HepG2 (cell line): ENCODE measurements around the gene LRRC8C. TPM values are rescaled to one million over a fixed set of nuclear protein-coding genes. Genes with fewer than 3 reads are reported as not detected.

Experiments used
- ATAC-seq: fragments of 200-7000 bp; cut with Tn5 transposase; 3 replicates; pipeline ENCODE4 v1.9.1; 2020; ENCODE audit warnings: mild to moderate bottlenecking, moderate library complexity
- BruUV-seq: library from RNA; stranded (reverse); fragments of 400-500 nt; replicated peaks from 2 replicates; lab custom pipeline; 2021; lab: Mats Ljungman, UMichigan
- CTCF ChIA-PET: fragments of 300-600 bp; formaldehyde crosslinking; extraction: SDS; loops from one replicate; lab custom pipeline; 2021; ENCODE audit warnings: low total read pairs, inconsistent platforms, low intra/inter-chr PET ratio; lab: Yijun Ruan, JAX
- POLR2A ChIA-PET: fragments of 350-600 bp; sonication (Branson Sonifier 250); formaldehyde crosslinking; loops from one replicate; lab custom pipeline; 2020; ENCODE audit warnings: antibody characterized with exemption, inconsistent platforms; lab: Yijun Ruan, JAX
- DNase-seq: peaks from one replicate; pipeline ENCODE4 v3.0.0-alpha.2; 2015; ENCODE audit warnings: low spot score
- FAIRE-seq: peaks from 3 replicates; lab custom pipeline; 2011; peaks lifted over from hg19 to GRCh38; lab: Jason Lieb, UNC
- H2AFZ ChIP-seq: one replicate; pipeline ENCODE4 v1.6.1; 2011; ENCODE audit warnings: low read length, inconsistent platforms
- H3K27ac ChIP-seq: fragments of 300-600 bp; 3 replicates; pipeline ENCODE4 v1.8.0; 2011; ENCODE audit warnings: mixed run types, mild to moderate bottlenecking, mixed read lengths, low read length, inconsistent platforms; ENCODE audit not compliant: insufficient read depth; ENCODE audit errors: extremely low read length
- H3K27me3 ChIP-seq, 2 experiments: fragments of 200-600 bp in 1 of 2; 2 replicates in 1 of 2; 3 replicates in 1 of 2; pipeline versions ENCODE4 v1.6.0 to v1.8.0; 2011; ENCODE audit warnings: low read length in 2 of 2, mild to moderate bottlenecking in 2 of 2, moderate library complexity in 2 of 2, inconsistent platforms in 1 of 2; ENCODE audit not compliant: insufficient read depth in 2 of 2, control insufficient read depth in 1 of 2
- H3K36me3 ChIP-seq, 2 experiments: fragments of 200-600 bp in 1 of 2; replicated peaks in 1 of 2; 2 replicates in 1 of 2; 3 replicates in 1 of 2; pipeline versions ENCODE4 v1.5.1 to v1.8.0; 2011; ENCODE audit warnings: low read length in 2 of 2, inconsistent platforms in 1 of 2; ENCODE audit not compliant: insufficient read depth in 2 of 2, control insufficient read depth in 1 of 2
- H3K4me1 ChIP-seq: 2 replicates; pipeline ENCODE4 v1.5.1; 2012; ENCODE audit warnings: low read length, inconsistent platforms; ENCODE audit not compliant: insufficient read depth
- H3K4me2 ChIP-seq: 2 replicates; pipeline ENCODE4 v1.6.0; 2011; ENCODE audit warnings: low read depth, low read length, inconsistent platforms
- H3K4me3 ChIP-seq, 3 experiments: fragments of 200-600 bp in 1 of 3; sonication (generic), shearing (Covaris generic) in 1 of 3; replicated peaks in 1 of 3; 2 replicates each; pipeline ENCODE4 v1.5.1; 2011 to 2016; ENCODE audit warnings: low read length in 3 of 3, inconsistent platforms in 2 of 3, low read depth in 2 of 3, mild to moderate bottlenecking in 2 of 3, control low read depth in 1 of 3, mixed read lengths in 1 of 3; ENCODE audit not compliant: insufficient read depth in 1 of 3
- H3K79me2 ChIP-seq: one replicate; pipeline ENCODE4 v1.6.1; 2011; ENCODE audit warnings: low read length, inconsistent platforms; ENCODE audit not compliant: insufficient read depth
- H3K9ac ChIP-seq: 2 replicates; pipeline ENCODE4 v1.6.0; 2011; ENCODE audit warnings: mild to moderate bottlenecking, low read depth, low read length, inconsistent platforms; ENCODE audit not compliant: insufficient read depth
- H3K9me3 ChIP-seq: 2 replicates; pipeline ENCODE4 v1.5.1; 2012; ENCODE audit warnings: mild to moderate bottlenecking, low read length
- H4K20me1 ChIP-seq: 2 replicates; pipeline ENCODE4 v1.6.0; 2011; ENCODE audit warnings: inconsistent platforms, mild to moderate bottlenecking, low read length, moderate library complexity; ENCODE audit not compliant: insufficient read depth
- ARID2 ChIP-seq: sonication (generic); formaldehyde crosslinking; IDR thresholded peaks from 2 replicates; pipeline ENCODE4 v1.8.1; 2022; ENCODE audit warnings: mild to moderate bottlenecking, missing genetic modification reagents, borderline replicate concordance
- CEBPB ChIP-seq: IDR thresholded peaks from 2 replicates; pipeline ENCODE4 v1.6.1; 2011; ENCODE audit warnings: low read depth, low read length, improper control_type of control experiment, borderline replicate concordance
- ERF ChIP-seq: IDR thresholded peaks from 2 replicates; pipeline ENCODE4 v1.6.1; 2018; ENCODE audit warnings: missing biosample characterization, missing genetic modification reagents
- MEIS2 ChIP-seq: sonication (generic); formaldehyde crosslinking; IDR thresholded peaks from 2 replicates; pipeline ENCODE4 v1.9.0; 2021; ENCODE audit warnings: mild to moderate bottlenecking, missing genetic modification reagents
- MNT ChIP-seq: fragments of 450-650 bp; IDR thresholded peaks from 2 replicates; pipeline ENCODE4 v1.6.1; 2016
- NKX3-1 ChIP-seq: sonication (generic); formaldehyde crosslinking; IDR thresholded peaks from 2 replicates; pipeline ENCODE4 v1.5.0; 2020; ENCODE audit warnings: missing genetic modification reagents
- RBM22 ChIP-seq: fragments of 200-400 bp; formaldehyde crosslinking; optimal IDR thresholded peaks from 2 replicates; pipeline ENCODE3; 2017; ENCODE audit warnings: mild to moderate bottlenecking, low read length, moderate library complexity
- TCF12 ChIP-seq, 2 experiments: fragments of 450-650 bp in 1 of 2; sonication (generic) in 1 of 2; formaldehyde crosslinking in 1 of 2; IDR thresholded peaks; 2 replicates each; pipeline versions ENCODE4 v1.6.1 to v1.8.0; 2017 to 2022; ENCODE audit warnings: antibody characterized with exemption in 1 of 2, mild to moderate bottlenecking in 1 of 2, missing genetic modification reagents in 1 of 2, moderate library complexity in 1 of 2
- ZNF292 ChIP-seq: sonication (generic); formaldehyde crosslinking; IDR thresholded peaks from 2 replicates; pipeline ENCODE4 v1.8.1; 2022; ENCODE audit warnings: mild to moderate bottlenecking, low read depth, missing genetic modification reagents, borderline replicate concordance
- ZNF383 ChIP-seq: sonication (generic); formaldehyde crosslinking; IDR thresholded peaks from 2 replicates; pipeline ENCODE4 v1.4.0; 2020; ENCODE audit warnings: missing genetic modification reagents, mild to moderate bottlenecking, borderline replicate concordance
- ZNF484 ChIP-seq: sonication (generic); formaldehyde crosslinking; IDR thresholded peaks from 2 replicates; pipeline ENCODE4 v1.5.1; 2020; ENCODE audit warnings: mild to moderate bottlenecking, low read depth, missing genetic modification reagents, borderline replicate concordance
- ZNF496 ChIP-seq: sonication (generic); formaldehyde crosslinking; IDR thresholded peaks from 2 replicates; pipeline ENCODE4 v1.8.1; 2023; ENCODE audit warnings: mild to moderate bottlenecking, moderate library complexity, missing genetic modification reagents; ENCODE audit not compliant: insufficient replicate concordance
- WGBS: methylation state at CpG from one replicate; pipeline ENCODE4 v1.1.6; 2017; ENCODE audit warnings: low lambda C conversion rate; 5-methylcytosine and 5-hydroxymethylcytosine counted together
- in situ Hi-C: cut with HindIII; loops from 2 replicates; pipeline ENCODE4 v1.10.0; 2017; ENCODE audit warnings: low pct_unique_long_range_greater_than_20kb; ENCODE audit not compliant: extremely low pct_ligation_motif_present
- intact Hi-C: fragments of 100-400 bp; cut with micrococcal nuclease; formaldehyde crosslinking; loops from one replicate; pipeline ENCODE4 v1.10.0; 2022; ENCODE audit not compliant: unreplicated experiment
- polyA plus RNA-seq, 8 experiments: library from polyadenylated mRNA; depleted of rRNA in 3 of 8; stranded (reverse) in 7 of 8; unstranded in 1 of 8; fragments of >200 nt; fragmentation: Illumina TruSeq in 4 of 8; extraction: Trizol in 4 of 8; gene quantifications; 2 replicates each; pipeline versions ENCODE4 v1.2.1 to v1.2.3, GENCODE V29; 2011 to 2016; ENCODE audit warnings: low read depth in 4 of 8, missing spikeins in 1 of 8, mixed read lengths in 1 of 8; ENCODE audit not compliant: insufficient read depth in 1 of 8
- total RNA-seq, 5 experiments: library from RNA; depleted of rRNA; stranded (reverse); fragments of >200 nt; fragmentation: Illumina TruSeq; extraction: Trizol; gene quantifications; 2 replicates each; pipeline ENCODE4 v1.2.3, GENCODE V29; 2016; ENCODE audit warnings: low read depth in 1 of 5
- TF ChIP-seq, protein P1 (sequence below): sonication (generic); formaldehyde crosslinking; IDR thresholded peaks from 2 replicates; pipeline ENCODE4 v1.4.0; 2020; ENCODE audit warnings: missing genetic modification reagents, mild to moderate bottlenecking, borderline replicate concordance
- TF ChIP-seq, protein P2 (sequence below): sonication (generic); formaldehyde crosslinking; IDR thresholded peaks from 2 replicates; pipeline ENCODE4 v1.4.0; 2020; ENCODE audit warnings: missing genetic modification reagents
- TF ChIP-seq, protein P3 (sequence below): sonication (generic); formaldehyde crosslinking; IDR thresholded peaks from 2 replicates; pipeline ENCODE4 v1.8.1; 2022; ENCODE audit warnings: mild to moderate bottlenecking, missing genetic modification reagents

The LRRC8C gene
- total and polyA plus RNA-seq, 2 of the 13 experiments (the other 11 are each of a cell fraction or from before 2014, with no cell fraction given): 0.22 to 0.32 TPM

GRCh38 chr1:89644119-89644814, 11.3 kb downstream of the LRRC8C start:
- in situ Hi-C loops: no loop called here
- TF ChIP-seq, protein P1, sequence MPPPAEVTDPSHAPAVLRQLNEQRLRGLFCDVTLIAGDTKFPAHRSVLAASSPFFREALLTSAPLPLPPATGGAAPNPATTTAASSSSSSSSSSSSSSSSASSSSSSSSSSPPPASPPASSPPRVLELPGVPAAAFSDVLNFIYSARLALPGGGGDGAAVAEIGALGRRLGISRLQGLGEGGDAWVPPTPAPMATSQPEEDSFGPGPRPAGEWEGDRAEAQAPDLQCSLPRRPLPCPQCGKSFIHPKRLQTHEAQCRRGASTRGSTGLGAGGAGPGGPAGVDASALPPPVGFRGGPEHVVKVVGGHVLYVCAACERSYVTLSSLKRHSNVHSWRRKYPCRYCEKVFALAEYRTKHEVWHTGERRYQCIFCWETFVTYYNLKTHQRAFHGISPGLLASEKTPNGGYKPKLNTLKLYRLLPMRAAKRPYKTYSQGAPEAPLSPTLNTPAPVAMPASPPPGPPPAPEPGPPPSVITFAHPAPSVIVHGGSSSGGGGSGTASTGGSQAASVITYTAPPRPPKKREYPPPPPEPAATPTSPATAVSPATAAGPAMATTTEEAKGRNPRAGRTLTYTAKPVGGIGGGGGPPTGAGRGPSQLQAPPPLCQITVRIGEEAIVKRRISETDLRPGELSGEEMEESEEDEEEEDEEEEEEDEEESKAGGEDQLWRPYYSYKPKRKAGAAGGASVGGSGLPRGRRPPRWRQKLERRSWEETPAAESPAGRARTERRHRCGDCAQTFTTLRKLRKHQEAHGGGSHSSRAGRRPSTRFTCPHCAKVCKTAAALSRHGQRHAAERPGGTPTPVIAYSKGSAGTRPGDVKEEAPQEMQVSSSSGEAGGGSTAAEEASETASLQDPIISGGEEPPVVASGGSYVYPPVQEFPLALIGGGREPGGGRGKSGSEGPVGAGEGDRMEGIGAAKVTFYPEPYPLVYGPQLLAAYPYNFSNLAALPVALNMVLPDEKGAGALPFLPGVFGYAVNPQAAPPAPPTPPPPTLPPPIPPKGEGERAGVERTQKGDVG (CRISPR knock-in tag): no peak
- TF ChIP-seq, protein P2, sequence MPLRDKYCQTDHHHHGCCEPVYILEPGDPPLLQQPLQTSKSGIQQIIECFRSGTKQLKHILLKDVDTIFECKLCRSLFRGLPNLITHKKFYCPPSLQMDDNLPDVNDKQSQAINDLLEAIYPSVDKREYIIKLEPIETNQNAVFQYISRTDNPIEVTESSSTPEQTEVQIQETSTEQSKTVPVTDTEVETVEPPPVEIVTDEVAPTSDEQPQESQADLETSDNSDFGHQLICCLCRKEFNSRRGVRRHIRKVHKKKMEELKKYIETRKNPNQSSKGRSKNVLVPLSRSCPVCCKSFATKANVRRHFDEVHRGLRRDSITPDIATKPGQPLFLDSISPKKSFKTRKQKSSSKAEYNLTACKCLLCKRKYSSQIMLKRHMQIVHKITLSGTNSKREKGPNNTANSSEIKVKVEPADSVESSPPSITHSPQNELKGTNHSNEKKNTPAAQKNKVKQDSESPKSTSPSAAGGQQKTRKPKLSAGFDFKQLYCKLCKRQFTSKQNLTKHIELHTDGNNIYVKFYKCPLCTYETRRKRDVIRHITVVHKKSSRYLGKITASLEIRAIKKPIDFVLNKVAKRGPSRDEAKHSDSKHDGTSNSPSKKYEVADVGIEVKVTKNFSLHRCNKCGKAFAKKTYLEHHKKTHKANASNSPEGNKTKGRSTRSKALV (CRISPR knock-in tag): no peak
- no peak for TF ChIP-seq MNT
- TF ChIP-seq ZNF292 (CRISPR knock-in tag): no peak
- no peak for TF ChIP-seq CEBPB
- TF ChIP-seq ZNF383 (CRISPR knock-in tag): no peak
- no peak for TF ChIP-seq NKX3-1 (CRISPR knock-in tag)
- TF ChIP-seq TCF12 (IDR thresholded peaks at IDR 0.05): no peak
- no peak for TF ChIP-seq TCF12 (CRISPR knock-in tag; IDR thresholded peaks at IDR 0.05)
- TF ChIP-seq MEIS2: no peak
- no peak for TF ChIP-seq ZNF496 (CRISPR knock-in tag)
- TF ChIP-seq, protein P3, sequence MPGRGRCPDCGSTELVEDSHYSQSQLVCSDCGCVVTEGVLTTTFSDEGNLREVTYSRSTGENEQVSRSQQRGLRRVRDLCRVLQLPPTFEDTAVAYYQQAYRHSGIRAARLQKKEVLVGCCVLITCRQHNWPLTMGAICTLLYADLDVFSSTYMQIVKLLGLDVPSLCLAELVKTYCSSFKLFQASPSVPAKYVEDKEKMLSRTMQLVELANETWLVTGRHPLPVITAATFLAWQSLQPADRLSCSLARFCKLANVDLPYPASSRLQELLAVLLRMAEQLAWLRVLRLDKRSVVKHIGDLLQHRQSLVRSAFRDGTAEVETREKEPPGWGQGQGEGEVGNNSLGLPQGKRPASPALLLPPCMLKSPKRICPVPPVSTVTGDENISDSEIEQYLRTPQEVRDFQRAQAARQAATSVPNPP (CRISPR knock-in tag): no peak
- no peak for TF ChIP-seq ZNF484 (CRISPR knock-in tag)
- no peak for TF ChIP-seq RBM22
- TF ChIP-seq ERF (CRISPR knock-in tag): no peak
- TF ChIP-seq ARID2 (CRISPR knock-in tag): no peak

More at GRCh38 chr1:89644119-89644814, 11.3 kb downstream of the LRRC8C start:
- intact Hi-C loops: no loop called here
- ATAC-seq (no peak), FAIRE-seq (no peak), DNase-seq (no peak)
- Histone ChIP-seq H3K9me3 (no peaks in the 10 kb centered on the region), H3K36me3 (no peaks in the 10 kb centered on the region), H2AFZ (no peak overlapping the region), H3K9ac (no peak overlapping the region), H3K79me2 (no peaks in the 10 kb centered on the region), H3K27me3 (no peaks in the 10 kb centered on the region), H4K20me1 (no peaks in the 10 kb centered on the region), H3K4me1 (no peaks in the 10 kb centered on the region), H3K27ac (no peak overlapping the region), H3K4me3 (no peak overlapping the region), H3K4me2 (no peak overlapping the region)
- no TSS peak for BruUV-seq
- ChIA-PET CTCF (no interaction called here), POLR2A (no interaction called here)
- whole genome bisulfite sequencing: 54% methylated on average over 9 of the region's 9 CpGs
